CD4-positive, alpha-beta memory T cell (primary cell): ENCODE results near the gene LDB2. TPM values are rescaled to one million over a fixed set of nuclear protein-coding genes. Genes with fewer than 3 reads are reported as not detected.
"Not testable (repeated sequence)": the region's sequence is repeated elsewhere in the genome, so short reads cannot be mapped to it uniquely, and the experiment has no call there.

Source experiments
- CTCF ChIA-PET: fragments of 350-600 bp; sonication (Branson Sonifier 250); formaldehyde crosslinking; loops from one replicate; lab custom pipeline; 2021; ENCODE audit warnings: inconsistent platforms; ENCODE audit not compliant: partially characterized antibody; lab: Charles Lee
- POLR2A ChIA-PET: fragments of 350-600 bp; sonication (Branson Sonifier 250); formaldehyde crosslinking; loops from one replicate; lab custom pipeline; 2021; ENCODE audit not compliant: partially characterized antibody; lab: Charles Lee
- DNase-seq, 5 donors: peaks; one replicate each; pipeline versions ENCODE4 v3.0.0 to v3.0.0-alpha.2; 2020 to 2022; ENCODE audit warnings: mixed read lengths in 1 of 5
- H3K27ac ChIP-seq: one replicate; pipeline ENCODE4 v1.7.0; 2013; ENCODE audit warnings: low read depth, low read length
- H3K27me3 ChIP-seq: 2 replicates; pipeline ENCODE4 v1.7.0; 2013; ENCODE audit warnings: mild to moderate bottlenecking, low read length, moderate library complexity; ENCODE audit not compliant: insufficient read depth
- H3K36me3 ChIP-seq: 2 replicates; pipeline ENCODE4 v1.7.0; 2013; ENCODE audit warnings: mild to moderate bottlenecking, low read length, moderate library complexity; ENCODE audit not compliant: insufficient read depth
- H3K4me1 ChIP-seq: 2 replicates; pipeline ENCODE4 v1.7.0; 2013; ENCODE audit warnings: mild to moderate bottlenecking, low read length, moderate library complexity; ENCODE audit not compliant: insufficient read depth
- H3K4me3 ChIP-seq, 2 donors: one replicate each; pipeline ENCODE4 v1.7.0; 2013; ENCODE audit warnings: low read length in 2 of 2, mild to moderate bottlenecking in 1 of 2
- H3K9me3 ChIP-seq, 2 donors: one replicate each; pipeline ENCODE4 v1.7.0; 2013; ENCODE audit warnings: low read length in 2 of 2, control low read depth in 1 of 2; ENCODE audit not compliant: control insufficient read depth in 1 of 2
- H3K27ac Mint-ChIP-seq, 7 donors: one replicate each; pipeline ENCODE4 v1.8.0; 2020 to 2021; ENCODE audit warnings: mixed read lengths in 7 of 7, mild to moderate bottlenecking in 6 of 7, inconsistent platforms in 3 of 7, moderate library complexity in 3 of 7
- H3K27me3 Mint-ChIP-seq, 2 donors: one replicate each; pipeline ENCODE4 v1.8.0; 2020 to 2021; ENCODE audit warnings: mixed read lengths in 2 of 2
- H3K36me3 Mint-ChIP-seq, 2 donors: one replicate each; pipeline ENCODE4 v1.8.0; 2020 to 2021; ENCODE audit warnings: mixed read lengths in 2 of 2, inconsistent platforms in 1 of 2, mild to moderate bottlenecking in 1 of 2
- H3K4me1 Mint-ChIP-seq, 4 donors: one replicate each; pipeline ENCODE4 v1.8.0; 2020 to 2021; ENCODE audit warnings: mixed read lengths in 4 of 4, mild to moderate bottlenecking in 1 of 4
- H3K4me3 Mint-ChIP-seq, 8 donors: one replicate each; pipeline ENCODE4 v1.8.0; 2020 to 2021; ENCODE audit warnings: mixed read lengths in 8 of 8, mild to moderate bottlenecking in 7 of 8, moderate library complexity in 6 of 8, inconsistent platforms in 3 of 8
- H3K9me3 Mint-ChIP-seq, 8 donors: one replicate each; pipeline ENCODE4 v1.8.0; 2020 to 2021; ENCODE audit warnings: mixed read lengths in 8 of 8, mild to moderate bottlenecking in 5 of 8, inconsistent platforms in 3 of 8, moderate library complexity in 1 of 8
- intact Hi-C: fragments of 100-400 bp; cut with micrococcal nuclease; formaldehyde crosslinking; loops from one replicate; pipeline ENCODE4 v1.15.1; 2023
- polyA plus RNA-seq, 2 donors: library from polyadenylated mRNA; unstranded; fragments of 300-500 nt; fragmentation: Illumina TruSeq; gene quantifications; one replicate each; pipeline ENCODE4 v1.2.3, GENCODE V29; 2021
- total RNA-seq, 2 experiments: library from RNA; stranded (reverse); gene quantifications; one replicate each; pipeline ENCODE4 v1.2.3, GENCODE V29; 2021

Gene LDB2
- total and polyA plus RNA-seq, 4 experiments from 2014 or later = not detected

DNA sequence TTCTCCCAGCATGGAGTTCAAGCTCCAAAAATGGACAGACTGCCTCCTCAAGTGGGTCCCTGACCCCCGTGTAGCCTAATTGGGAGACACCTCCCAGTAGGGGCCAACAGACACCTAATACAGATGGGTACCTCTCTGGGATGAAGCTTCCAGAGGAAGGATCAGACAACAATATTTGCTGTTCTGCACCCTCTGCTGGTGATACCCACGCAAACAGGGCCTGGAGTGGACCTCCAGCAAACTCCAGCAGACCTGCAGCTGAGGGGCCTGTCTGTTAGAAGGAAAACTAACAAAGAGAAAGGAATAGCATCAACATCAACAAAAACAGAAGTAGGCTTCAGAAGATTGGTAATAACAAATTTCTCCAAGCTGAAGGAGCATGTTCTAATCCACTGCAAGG lies 269.2 kb downstream of the LDB2 start:
- H3K36me3 Mint-ChIP-seq, H3K27me3 ChIP-seq, H3K4me3 Mint-ChIP-seq, intact Hi-C loops, H3K27ac Mint-ChIP-seq, H3K9me3 ChIP-seq, CTCF ChIA-PET, H3K36me3 ChIP-seq, DNase-seq, H3K4me3 ChIP-seq, H3K4me1 Mint-ChIP-seq, H3K4me1 ChIP-seq, H3K27me3 Mint-ChIP-seq, H3K27ac ChIP-seq, POLR2A ChIA-PET: not testable (repeated sequence)
- peaks cover 0 to 29% (median 3%) of the 10 kb centered on the region in 8 donors for H3K9me3 Mint-ChIP-seq

DNA sequence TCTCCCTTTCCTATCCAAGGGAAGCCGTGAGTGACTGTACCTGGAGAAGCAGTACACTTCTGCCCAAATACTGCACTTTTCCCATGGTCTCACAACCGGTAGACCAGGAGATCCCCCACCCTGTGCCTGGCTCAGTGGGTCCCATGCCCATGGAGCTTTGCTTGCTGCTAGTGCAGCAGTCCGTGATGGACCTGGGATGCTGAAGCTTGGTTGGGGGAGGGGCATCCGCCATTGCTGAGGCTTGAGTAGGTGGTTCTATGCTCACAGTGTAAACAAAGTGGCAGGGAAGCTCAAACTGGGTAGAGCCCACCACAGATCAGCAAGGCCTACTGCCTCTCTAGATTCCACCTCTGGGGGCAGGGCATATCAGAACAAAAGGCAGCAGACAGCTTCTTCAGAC lies 269.6 kb downstream of the LDB2 start:
- H3K9me3 ChIP-seq, H3K4me1 ChIP-seq, H3K4me3 ChIP-seq, H3K36me3 Mint-ChIP-seq, H3K27ac ChIP-seq, H3K27ac Mint-ChIP-seq, H3K4me3 Mint-ChIP-seq, H3K27me3 ChIP-seq, H3K27me3 Mint-ChIP-seq, intact Hi-C loops, POLR2A ChIA-PET, H3K36me3 ChIP-seq, H3K4me1 Mint-ChIP-seq, CTCF ChIA-PET: not testable (repeated sequence)
- H3K9me3 Mint-ChIP-seq = peaks cover 0 to 27% (median 3%) of the 10 kb centered on the region in 8 donors
- DNase-seq = peak in 1 of 5 donors; percentile 32

- H3K27ac ChIP-seq = no peak overlapping the region
- no peak for DNase-seq
- no peaks in the 10 kb centered on the region for H3K27me3 ChIP-seq
- intact Hi-C loops = no loop called here
- no peaks in the 10 kb centered on the region for H3K36me3 Mint-ChIP-seq
- no peaks in the 10 kb centered on the region for H3K27me3 Mint-ChIP-seq
- H3K9me3 Mint-ChIP-seq = peaks cover 0 to 20% (median 3%) of the 10 kb centered on the region in 8 donors
- POLR2A ChIA-PET = no interaction called here
- no peak overlapping the region for H3K4me3 Mint-ChIP-seq
- H3K9me3 ChIP-seq = no peaks in the 10 kb centered on the region
- no peaks in the 10 kb centered on the region for H3K4me1 Mint-ChIP-seq
- CTCF ChIA-PET = no interaction called here
- no peaks in the 10 kb centered on the region for H3K4me1 ChIP-seq
- H3K36me3 ChIP-seq = no peaks in the 10 kb centered on the region
- H3K27ac Mint-ChIP-seq = no peak overlapping the region
- no peak overlapping the region for H3K4me3 ChIP-seq
Observed at GRCh38 chr4:16627999-16628398, 270.4 kb downstream of the LDB2 start.

DNA sequence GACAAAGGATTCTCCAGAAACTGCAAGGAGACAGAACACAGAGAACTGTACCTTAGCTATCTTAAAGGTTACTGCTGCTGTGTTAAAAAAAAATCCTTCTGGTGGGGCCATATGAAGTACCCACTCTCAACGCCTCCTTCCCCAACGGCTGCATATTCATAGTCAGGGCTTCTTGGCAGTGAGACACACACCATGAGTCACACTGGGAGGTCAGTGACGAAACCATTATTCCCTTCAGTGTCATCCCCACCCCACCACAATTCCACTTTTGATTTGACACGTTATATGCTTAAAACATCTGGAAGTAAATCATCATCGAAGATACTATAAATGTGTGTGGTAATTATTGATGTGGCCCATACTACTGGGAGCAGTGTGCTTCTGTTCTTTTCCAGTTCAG lies 271.5 kb downstream of the LDB2 start:
- no peaks in the 10 kb centered on the region for H3K36me3 Mint-ChIP-seq
- no peaks in the 10 kb centered on the region for H3K27me3 ChIP-seq
- no peak overlapping the region for H3K27ac Mint-ChIP-seq
- H3K4me1 ChIP-seq = no peaks in the 10 kb centered on the region
- H3K27me3 Mint-ChIP-seq = no peaks in the 10 kb centered on the region
- H3K4me3 Mint-ChIP-seq = no peak overlapping the region
- no peaks in the 10 kb centered on the region for H3K9me3 ChIP-seq
- intact Hi-C loops = no loop called here
- H3K4me1 Mint-ChIP-seq = no peaks in the 10 kb centered on the region
- ChIA-PET POLR2A (no interaction called here), CTCF (no interaction called here)
- H3K27ac ChIP-seq = no peak overlapping the region
- no peaks in the 10 kb centered on the region for H3K36me3 ChIP-seq
- H3K4me3 ChIP-seq = no peak overlapping the region
- peaks cover 0 to 13% (median 3%) of the 10 kb centered on the region in 8 donors for H3K9me3 Mint-ChIP-seq
- no peak for DNase-seq

GRCh38 chr4:16622826-16623225 lies 275.6 kb downstream of the LDB2 start:
- Mint-ChIP-seq H3K4me1 (no peaks in the 10 kb centered on the region), H3K9me3 (peaks cover 0 to 3% (median 0%) of the 10 kb centered on the region in 8 donors), H3K36me3 (no peaks in the 10 kb centered on the region), H3K27ac (no peak overlapping the region), H3K27me3 (no peaks in the 10 kb centered on the region), H3K4me3 (no peak overlapping the region)
- no peak for DNase-seq
- Histone ChIP-seq H3K27me3 (no peaks in the 10 kb centered on the region), H3K4me1 (no peaks in the 10 kb centered on the region), H3K27ac (no peak overlapping the region), H3K9me3 (no peaks in the 10 kb centered on the region), H3K4me3 (no peak overlapping the region), H3K36me3 (no peaks in the 10 kb centered on the region)
- POLR2A ChIA-PET = no interaction called here
- CTCF ChIA-PET = no interaction called here
- intact Hi-C loops = no loop called here

GRCh38 chr4:16617435-16617834 lies 281.0 kb downstream of the LDB2 start:
- H3K4me1 ChIP-seq = no peaks in the 10 kb centered on the region
- no peaks in the 10 kb centered on the region for H3K27me3 ChIP-seq
- H3K9me3 ChIP-seq = no peaks in the 10 kb centered on the region
- ChIA-PET POLR2A (no interaction called here), CTCF (no interaction called here)
- no peaks in the 10 kb centered on the region for H3K4me1 Mint-ChIP-seq
- no peak overlapping the region for H3K4me3 ChIP-seq
- no peak overlapping the region for H3K4me3 Mint-ChIP-seq
- no peak overlapping the region for H3K27ac ChIP-seq
- no peaks in the 10 kb centered on the region for H3K36me3 ChIP-seq
- H3K27ac Mint-ChIP-seq = no peak overlapping the region
- H3K36me3 Mint-ChIP-seq = no peaks in the 10 kb centered on the region
- intact Hi-C loops = no loop called here
- DNase-seq = no peak
- no peaks in the 10 kb centered on the region for H3K27me3 Mint-ChIP-seq
- H3K9me3 Mint-ChIP-seq = peaks cover 0 to 14% (median 5%) of the 10 kb centered on the region in 8 donors

DNA sequence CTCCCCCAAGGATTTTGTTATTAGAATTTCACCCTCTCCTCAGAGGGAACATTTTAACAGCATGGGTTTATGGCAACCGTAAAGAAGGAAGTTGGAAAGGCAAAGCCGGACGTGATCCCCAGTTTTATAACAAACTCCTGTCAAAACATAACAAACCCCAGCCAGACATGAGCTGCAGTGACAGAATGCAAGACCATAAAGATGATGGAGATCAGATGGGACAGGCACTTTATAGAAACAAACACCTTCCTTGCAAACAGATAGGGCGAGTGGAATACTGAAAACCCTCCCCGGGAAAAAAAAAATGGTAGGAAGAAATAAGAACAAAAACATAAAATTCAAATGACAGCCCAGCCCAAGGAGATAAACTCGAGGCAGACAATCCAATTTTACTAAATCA lies 281.4 kb downstream of the LDB2 start:
- H3K36me3 ChIP-seq = no peaks in the 10 kb centered on the region
- no peak overlapping the region for H3K27ac ChIP-seq
- peaks cover 0 to 19% (median 5%) of the 10 kb centered on the region in 8 donors for H3K9me3 Mint-ChIP-seq
- H3K36me3 Mint-ChIP-seq = no peaks in the 10 kb centered on the region
- intact Hi-C loops = no loop called here
- DNase-seq = no peak
- no peaks in the 10 kb centered on the region for H3K27me3 Mint-ChIP-seq
- ChIA-PET POLR2A (no interaction called here), CTCF (no interaction called here)
- H3K27ac Mint-ChIP-seq = no peak overlapping the region
- no peaks in the 10 kb centered on the region for H3K9me3 ChIP-seq
- no peaks in the 10 kb centered on the region for H3K4me1 ChIP-seq
- no peaks in the 10 kb centered on the region for H3K4me1 Mint-ChIP-seq
- no peak overlapping the region for H3K4me3 Mint-ChIP-seq
- no peak overlapping the region for H3K4me3 ChIP-seq
- no peaks in the 10 kb centered on the region for H3K27me3 ChIP-seq

GRCh38 chr4:16609170-16609758 lies 289.2 kb downstream of the LDB2 start:
- H3K4me1 ChIP-seq = no peaks in the 10 kb centered on the region
- Mint-ChIP-seq H3K27ac (no peak overlapping the region), H3K36me3 (no peaks in the 10 kb centered on the region), H3K27me3 (peaks cover 0 to 1% of the 10 kb centered on the region in 2 donors), H3K4me3 (no peak overlapping the region), H3K9me3 (peaks cover 2 to 13% (median 4%) of the 10 kb centered on the region in 8 donors), H3K4me1 (no peaks in the 10 kb centered on the region)
- no peaks in the 10 kb centered on the region for H3K36me3 ChIP-seq
- CTCF ChIA-PET = no interaction called here
- no peak for DNase-seq
- no peaks in the 10 kb centered on the region for H3K27me3 ChIP-seq
- intact Hi-C loops = no loop called here
- H3K9me3 ChIP-seq = no peaks in the 10 kb centered on the region
- POLR2A ChIA-PET = no interaction called here
- no peak overlapping the region for H3K27ac ChIP-seq
- H3K4me3 ChIP-seq = no peak overlapping the region
